ENCODE measurements around the gene ALPL.
"Not testable (repeated sequence)": the region's sequence is repeated elsewhere in the genome, so short reads cannot be mapped to it uniquely, and the experiment has no call there.

The ALPL gene

DNA sequence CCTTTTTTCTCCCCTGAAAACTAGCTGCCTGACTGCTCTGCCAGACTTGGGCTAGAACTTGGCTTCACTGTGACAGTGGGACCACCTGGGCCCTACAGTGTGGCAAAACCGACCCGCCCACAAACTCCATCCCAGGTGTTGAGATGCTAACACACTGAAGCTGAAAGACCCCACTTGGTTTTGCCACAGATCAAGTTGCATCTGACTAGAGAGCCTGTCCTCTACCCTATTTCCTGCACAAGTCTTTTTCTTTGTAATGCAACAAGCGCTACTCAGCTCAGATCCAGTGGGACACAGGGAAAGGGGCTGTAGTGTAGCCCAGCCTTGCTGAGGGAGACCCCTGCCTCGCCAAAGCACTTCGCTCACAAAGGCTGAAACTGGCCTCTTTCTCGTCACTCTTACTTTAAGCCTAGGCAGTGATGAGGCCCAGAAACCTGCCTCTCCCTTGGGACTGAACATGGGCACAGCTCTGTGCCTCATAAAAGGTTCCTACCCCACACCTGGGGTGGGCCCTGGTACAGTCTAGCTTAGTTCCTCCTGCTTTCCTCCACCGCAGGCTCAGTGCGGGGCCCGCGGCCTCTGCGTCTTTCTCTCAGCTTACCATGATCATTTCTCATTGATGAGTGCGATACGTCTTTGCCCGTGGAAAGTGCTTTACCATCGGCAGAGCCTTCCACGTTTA, 9.7 kb downstream of the ALPL start:
- Histone ChIP-seq H3K27ac (ENCODE audit: extremely low read depth, low read depth, low read length) (no peak overlapping the region), H3K4me3 (ENCODE audit: low read depth, low read length) (no peak overlapping the region)
- POLR2A ChIA-PET: no interaction called here

DNA sequence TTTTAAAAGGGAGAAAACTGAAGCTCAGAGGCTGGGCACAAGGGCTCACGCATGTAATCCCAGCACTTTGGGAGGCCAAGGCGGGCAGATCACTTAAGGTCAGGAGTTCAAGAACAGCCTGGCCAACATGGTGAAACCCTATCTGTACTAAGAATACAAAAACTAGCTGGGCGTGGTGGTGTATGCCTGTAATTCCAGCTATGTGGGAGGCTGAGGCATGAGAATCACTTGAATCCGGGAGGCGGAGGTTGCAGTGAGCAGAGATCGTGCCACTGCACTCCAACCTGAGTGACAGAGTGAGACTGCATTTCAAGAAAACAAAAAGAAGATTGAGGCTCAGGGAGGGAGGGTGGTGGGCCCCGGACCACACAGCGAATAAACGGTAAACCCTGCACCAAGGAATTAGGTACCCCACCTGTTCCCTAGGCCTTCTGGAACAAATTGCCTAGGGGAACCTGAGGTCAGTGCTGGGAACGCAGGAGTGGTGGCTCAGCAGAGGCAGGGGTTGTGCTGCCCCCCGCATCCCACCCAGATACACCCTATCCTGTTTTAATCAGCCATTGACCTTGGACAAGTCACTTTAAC, 10.4 kb downstream of the ALPL start:
- H3K36me3 ChIP-seq (ENCODE audit: control insufficient read depth in 2 of 2, insufficient read depth in 1 of 2, low read length in 2 of 2); POLR2A ChIA-PET; H3K27ac ChIP-seq (ENCODE audit: extremely low read depth, low read depth, low read length); H3K9me3 ChIP-seq (ENCODE audit: control insufficient read depth, insufficient read depth, low read depth, low read length); H3K4me1 ChIP-seq (ENCODE audit: control insufficient read depth, insufficient read depth, low read length); H3K4me3 ChIP-seq (ENCODE audit: low read depth, low read length); CTCF ChIA-PET: not testable (repeated sequence)
- TF ChIP-seq ZFP69B (tag by site-specific recombination; IDR thresholded peaks at IDR 0.05) (0 out of 2 replicates have a peak, but pooled peaks have one; percentile 26), EGR2 (tag by site-specific recombination; IDR thresholded peaks at IDR 0.05; ENCODE audit: low read depth) (peak; percentile 27; the same call in 1 of the 2 replicates)
- TF ChIP-seq, protein P1, sequence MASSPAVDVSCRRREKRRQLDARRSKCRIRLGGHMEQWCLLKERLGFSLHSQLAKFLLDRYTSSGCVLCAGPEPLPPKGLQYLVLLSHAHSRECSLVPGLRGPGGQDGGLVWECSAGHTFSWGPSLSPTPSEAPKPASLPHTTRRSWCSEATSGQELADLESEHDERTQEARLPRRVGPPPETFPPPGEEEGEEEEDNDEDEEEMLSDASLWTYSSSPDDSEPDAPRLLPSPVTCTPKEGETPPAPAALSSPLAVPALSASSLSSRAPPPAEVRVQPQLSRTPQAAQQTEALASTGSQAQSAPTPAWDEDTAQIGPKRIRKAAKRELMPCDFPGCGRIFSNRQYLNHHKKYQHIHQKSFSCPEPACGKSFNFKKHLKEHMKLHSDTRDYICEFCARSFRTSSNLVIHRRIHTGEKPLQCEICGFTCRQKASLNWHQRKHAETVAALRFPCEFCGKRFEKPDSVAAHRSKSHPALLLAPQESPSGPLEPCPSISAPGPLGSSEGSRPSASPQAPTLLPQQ (tag by site-specific recombination; IDR thresholded peaks at IDR 0.05): peak; percentile 43; the same call in 1 of the 2 replicates

More for the DNA sequence above, 9.7 kb downstream of the ALPL start:
- TF ChIP-seq ZNF707 (tag by site-specific recombination; IDR thresholded peaks at IDR 0.05) (no peak), ZFP3 (tag by site-specific recombination; IDR thresholded peaks at IDR 0.05; ENCODE audit: low read depth) (no peak), ZFHX2 (tag by site-specific recombination; conservative IDR thresholded peaks at IDR 0.05) (no peak), ZNF626 (tag by site-specific recombination; IDR thresholded peaks at IDR 0.05) (no peak), ZNF701 (tag by site-specific recombination; IDR thresholded peaks at IDR 0.05) (no peak), ZNF530 (tag by site-specific recombination; IDR thresholded peaks at IDR 0.05; ENCODE audit: low read depth) (no peak)
- TF ChIP-seq, protein P2, sequence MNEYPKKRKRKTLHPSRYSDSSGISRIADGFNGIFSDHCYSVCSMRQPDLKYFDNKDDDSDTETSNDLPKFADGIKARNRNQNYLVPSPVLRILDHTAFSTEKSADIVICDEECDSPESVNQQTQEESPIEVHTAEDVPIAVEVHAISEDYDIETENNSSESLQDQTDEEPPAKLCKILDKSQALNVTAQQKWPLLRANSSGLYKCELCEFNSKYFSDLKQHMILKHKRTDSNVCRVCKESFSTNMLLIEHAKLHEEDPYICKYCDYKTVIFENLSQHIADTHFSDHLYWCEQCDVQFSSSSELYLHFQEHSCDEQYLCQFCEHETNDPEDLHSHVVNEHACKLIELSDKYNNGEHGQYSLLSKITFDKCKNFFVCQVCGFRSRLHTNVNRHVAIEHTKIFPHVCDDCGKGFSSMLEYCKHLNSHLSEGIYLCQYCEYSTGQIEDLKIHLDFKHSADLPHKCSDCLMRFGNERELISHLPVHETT (tag by site-specific recombination; IDR thresholded peaks at IDR 0.05): no peak
- TF ChIP-seq, protein P3, sequence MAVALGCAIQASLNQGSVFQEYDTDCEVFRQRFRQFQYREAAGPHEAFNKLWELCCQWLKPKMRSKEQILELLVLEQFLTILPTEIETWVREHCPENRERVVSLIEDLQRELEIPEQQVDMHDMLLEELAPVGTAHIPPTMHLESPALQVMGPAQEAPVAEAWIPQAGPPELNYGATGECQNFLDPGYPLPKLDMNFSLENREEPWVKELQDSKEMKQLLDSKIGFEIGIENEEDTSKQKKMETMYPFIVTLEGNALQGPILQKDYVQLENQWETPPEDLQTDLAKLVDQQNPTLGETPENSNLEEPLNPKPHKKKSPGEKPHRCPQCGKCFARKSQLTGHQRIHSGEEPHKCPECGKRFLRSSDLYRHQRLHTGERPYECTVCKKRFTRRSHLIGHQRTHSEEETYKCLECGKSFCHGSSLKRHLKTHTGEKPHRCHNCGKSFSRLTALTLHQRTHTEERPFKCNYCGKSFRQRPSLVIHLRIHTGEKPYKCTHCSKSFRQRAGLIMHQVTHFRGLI (tag by site-specific recombination; IDR thresholded peaks at IDR 0.05): no peak
- TF ChIP-seq, protein P4, sequence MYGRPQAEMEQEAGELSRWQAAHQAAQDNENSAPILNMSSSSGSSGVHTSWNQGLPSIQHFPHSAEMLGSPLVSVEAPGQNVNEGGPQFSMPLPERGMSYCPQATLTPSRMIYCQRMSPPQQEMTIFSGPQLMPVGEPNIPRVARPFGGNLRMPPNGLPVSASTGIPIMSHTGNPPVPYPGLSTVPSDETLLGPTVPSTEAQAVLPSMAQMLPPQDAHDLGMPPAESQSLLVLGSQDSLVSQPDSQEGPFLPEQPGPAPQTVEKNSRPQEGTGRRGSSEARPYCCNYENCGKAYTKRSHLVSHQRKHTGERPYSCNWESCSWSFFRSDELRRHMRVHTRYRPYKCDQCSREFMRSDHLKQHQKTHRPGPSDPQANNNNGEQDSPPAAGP (tag by site-specific recombination; IDR thresholded peaks at IDR 0.05): no peak
- TF ChIP-seq, protein P5, sequence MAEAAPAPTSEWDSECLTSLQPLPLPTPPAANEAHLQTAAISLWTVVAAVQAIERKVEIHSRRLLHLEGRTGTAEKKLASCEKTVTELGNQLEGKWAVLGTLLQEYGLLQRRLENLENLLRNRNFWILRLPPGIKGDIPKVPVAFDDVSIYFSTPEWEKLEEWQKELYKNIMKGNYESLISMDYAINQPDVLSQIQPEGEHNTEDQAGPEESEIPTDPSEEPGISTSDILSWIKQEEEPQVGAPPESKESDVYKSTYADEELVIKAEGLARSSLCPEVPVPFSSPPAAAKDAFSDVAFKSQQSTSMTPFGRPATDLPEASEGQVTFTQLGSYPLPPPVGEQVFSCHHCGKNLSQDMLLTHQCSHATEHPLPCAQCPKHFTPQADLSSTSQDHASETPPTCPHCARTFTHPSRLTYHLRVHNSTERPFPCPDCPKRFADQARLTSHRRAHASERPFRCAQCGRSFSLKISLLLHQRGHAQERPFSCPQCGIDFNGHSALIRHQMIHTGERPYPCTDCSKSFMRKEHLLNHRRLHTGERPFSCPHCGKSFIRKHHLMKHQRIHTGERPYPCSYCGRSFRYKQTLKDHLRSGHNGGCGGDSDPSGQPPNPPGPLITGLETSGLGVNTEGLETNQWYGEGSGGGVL (tag by site-specific recombination; IDR thresholded peaks at IDR 0.05): no peak
- Histone ChIP-seq H3K9me3 (ENCODE audit: control insufficient read depth, insufficient read depth, low read depth, low read length) (no peaks in the 10 kb centered on the region), H3K36me3 (ENCODE audit: control insufficient read depth in 2 of 2, insufficient read depth in 1 of 2, low read length in 2 of 2) (no peaks in the 10 kb centered on the region), H3K4me1 (ENCODE audit: control insufficient read depth, insufficient read depth, low read length) (no peaks in the 10 kb centered on the region)
- CTCF ChIA-PET: interaction anchor here (0.8 to 1.2 kb wide), 2 partner anchors 10 to 75 kb away, joined by 3 to 7 read pairs; partner anchors contain the start of gene ALPL
